SH-SY5Y (cell line): ENCODE data around the gene AMIGO1.

Experiments used
- GATA2 ChIP-seq: IDR thresholded peaks from 2 replicates; pipeline ENCODE4 v1.6.1; 2011; ENCODE audit warnings: mild to moderate bottlenecking, low read depth, low read length
- GATA3 ChIP-seq: IDR thresholded peaks from 2 replicates; pipeline ENCODE4 v1.6.1; 2011; ENCODE audit warnings: low read depth, mild to moderate bottlenecking, low read length, moderate library complexity

- TF ChIP-seq GATA2 (no peak), GATA3 (no peak)
Measured at GRCh38 chr1:109468061-109468460, 41.5 kb downstream of the AMIGO1 start.
